Activated CD8-positive, alpha-beta memory T cell treated with anti-CD3 and anti-CD28 coated beads, Interleukin-2, amount 50 U/mL, for 1 hour (primary cell): ENCODE data around the gene INTS11.
"Not testable (repeated sequence)": the region's sequence is repeated elsewhere in the genome, so short reads cannot be mapped to it uniquely, and the experiment has no call there.

Experiments
- DNase-seq: peaks from one replicate; pipeline ENCODE4 v3.0.0-alpha.2; 2020; ENCODE audit errors: extremely low read depth

The INTS11 gene

DNA sequence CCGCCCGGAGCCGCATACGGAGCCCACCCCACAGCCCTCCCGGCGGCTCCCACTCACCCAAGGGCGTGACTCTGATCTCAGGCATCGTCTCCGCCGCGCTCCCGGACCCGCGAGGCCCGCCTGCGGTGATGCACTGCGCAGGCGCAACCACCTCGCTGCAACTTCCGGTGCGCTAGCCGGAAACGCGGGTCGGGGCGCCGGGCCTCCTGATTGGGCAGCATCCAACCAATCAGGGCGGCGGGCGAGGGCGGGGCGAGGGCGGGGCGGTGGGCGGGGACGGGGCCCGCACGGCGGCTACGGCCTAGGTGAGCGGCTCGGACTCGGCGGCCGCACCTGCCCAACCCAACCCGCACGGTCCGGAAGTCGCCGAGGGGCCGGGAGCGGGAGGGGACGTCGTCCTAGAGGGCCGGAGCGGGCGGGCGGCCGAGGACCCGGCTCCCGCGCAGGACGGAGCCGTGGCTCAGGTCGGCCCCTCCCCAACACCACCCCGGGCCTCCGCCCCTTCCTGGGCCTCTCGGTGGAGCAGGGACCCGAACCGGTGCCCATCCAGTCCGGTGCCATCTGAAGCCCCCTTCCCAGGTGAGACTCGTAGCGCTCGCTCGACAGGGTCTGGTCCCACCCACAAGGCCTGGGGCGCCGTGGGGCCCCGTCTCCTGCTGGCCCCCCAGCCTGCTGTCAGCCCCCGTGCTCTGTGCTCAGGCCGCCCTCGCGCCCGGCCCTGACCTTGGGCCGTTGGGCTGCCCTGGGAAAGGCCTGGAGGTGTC, at the start of gene INTS11, which contains the start of gene CPTP:
INTS11 (minus strand) TSS at position 137 of the 764 bp plus-strand sequence; CDS start at position 85, 52 bp downstream.
CPTP (plus strand) TSS at position 279 of the 764 bp plus-strand sequence. CDS start 2,109 bp downstream, outside the sequence.
- peak; percentile 88 for DNase-seq

GRCh38 chr1:1373815-1374588, 49.5 kb upstream of the INTS11 start:
- DNase-seq: no peak

GRCh38 chr1:1373051-1373814, 48.8 kb upstream of the INTS11 start:
- DNase-seq: no peak

- no peak for DNase-seq
Observed at GRCh38 chr1:1371746-1372711, 47.6 kb upstream of the INTS11 start.

- DNase-seq: peak; percentile 89
Observed at GRCh38 chr1:1371364-1371745, 46.9 kb upstream of the INTS11 start.

- DNase-seq: no peak
Observed at GRCh38 chr1:1370771-1371300, 46.4 kb upstream of the INTS11 start.

GRCh38 chr1:1370094-1370493, 45.6 kb upstream of the INTS11 start:
- DNase-seq: not testable (repeated sequence)

DNA sequence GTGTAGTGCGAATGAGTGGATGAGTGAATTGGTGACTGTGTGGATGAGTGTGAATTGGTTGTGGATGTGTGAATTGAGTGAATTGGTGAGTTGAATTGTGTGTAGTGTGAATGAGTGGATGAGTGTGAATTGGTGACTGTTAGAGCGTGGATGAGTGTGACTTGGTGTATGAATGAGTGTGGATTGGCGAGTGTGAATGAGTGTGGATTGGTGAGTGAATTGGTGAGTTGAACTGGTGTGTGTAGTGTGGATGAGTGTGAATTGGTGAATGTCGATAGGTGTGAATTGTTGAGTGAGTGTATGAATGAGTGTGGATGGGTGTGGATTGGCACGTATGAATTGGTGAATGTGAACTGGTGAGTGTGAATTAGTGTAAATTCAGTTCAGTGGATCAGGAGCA, 42.9 kb upstream of the INTS11 start:
- no peak for DNase-seq

GRCh38 chr1:1366699-1367066, 42.2 kb upstream of the INTS11 start:
- DNase-seq: no peak

DNA sequence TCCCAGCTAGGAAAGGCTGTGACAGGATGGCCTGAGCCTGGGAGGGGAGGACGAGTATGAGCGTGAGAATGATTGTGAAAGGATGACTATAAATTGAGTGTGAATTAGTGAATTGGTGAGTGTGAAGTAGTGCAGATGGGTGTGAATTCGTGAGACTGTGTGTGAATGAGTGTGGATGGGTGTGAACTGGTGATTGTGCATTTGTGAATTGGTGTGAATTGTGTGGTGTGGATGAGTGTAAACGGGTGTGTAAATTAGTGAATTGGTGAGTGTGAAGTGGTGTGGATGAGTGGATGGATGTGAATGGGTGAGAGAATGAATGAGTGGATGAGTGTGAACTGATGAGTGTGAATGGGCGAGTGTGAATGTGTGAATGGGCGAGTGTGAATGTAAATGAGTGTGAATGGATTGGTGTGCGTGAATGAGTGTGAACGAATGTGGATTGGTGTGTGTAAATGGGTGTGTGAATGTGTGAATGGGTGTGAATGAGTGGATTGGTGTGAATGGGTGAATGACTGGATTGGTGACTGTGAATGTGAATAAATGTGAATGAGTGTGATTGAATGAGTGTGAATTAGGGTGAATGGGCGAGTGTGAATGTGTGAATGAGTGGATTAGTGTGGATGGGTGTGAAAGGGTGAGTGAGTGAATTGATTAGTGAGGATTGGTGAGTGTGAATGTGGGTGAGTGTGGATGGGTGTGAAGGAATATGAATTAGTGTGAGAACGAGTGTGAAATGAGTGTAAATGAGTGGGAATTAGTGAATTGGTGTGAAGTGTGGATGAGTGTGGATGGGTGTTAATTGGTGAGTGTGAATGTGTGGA, 41.6 kb upstream of the INTS11 start:
- no peak for DNase-seq

- DNase-seq: no peak
Observed at GRCh38 chr1:1364266-1364665, 39.8 kb upstream of the INTS11 start.

- DNase-seq: no peak
Observed at GRCh38 chr1:1361982-1362423, 37.5 kb upstream of the INTS11 start.

DNA sequence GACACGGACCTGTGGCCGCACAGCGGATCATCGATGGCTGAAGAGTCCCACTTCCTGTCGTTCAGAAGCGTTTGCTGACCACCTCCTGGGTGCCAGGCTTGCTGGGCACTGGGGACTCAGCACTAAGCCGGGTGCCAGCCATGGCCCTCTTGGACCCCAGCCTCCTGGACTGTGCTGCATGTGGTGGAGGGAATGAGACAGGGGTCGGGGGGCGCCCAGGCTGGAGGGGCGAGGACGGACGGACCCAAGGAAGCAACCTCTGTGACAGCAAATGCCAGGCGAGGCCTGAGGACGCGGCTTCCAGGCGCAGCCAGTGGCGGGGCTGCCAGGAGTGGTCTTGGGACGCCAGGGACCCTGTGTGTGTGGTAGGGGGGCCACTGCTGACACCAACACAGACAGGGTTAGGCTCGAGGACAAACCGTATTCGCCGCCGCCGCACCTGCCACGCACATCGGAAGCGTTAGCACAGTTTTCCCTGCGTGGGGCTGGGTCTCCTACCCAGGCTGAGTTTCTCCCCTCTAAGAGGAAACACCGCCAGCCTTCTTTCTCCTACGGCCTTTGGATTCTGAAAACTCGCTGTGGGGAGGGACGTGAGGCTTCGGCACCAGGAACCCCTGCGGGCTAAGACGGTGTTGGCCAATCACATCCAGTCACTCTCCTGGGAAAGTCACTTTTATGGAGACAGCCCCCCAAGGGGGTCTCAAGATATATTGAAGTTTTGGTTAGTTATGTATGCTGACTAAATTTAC, 36.9 kb upstream of the INTS11 start:
- DNase-seq: no peak

- no peak for DNase-seq
Observed at GRCh38 chr1:1360506-1361169, 36.2 kb upstream of the INTS11 start.

DNA sequence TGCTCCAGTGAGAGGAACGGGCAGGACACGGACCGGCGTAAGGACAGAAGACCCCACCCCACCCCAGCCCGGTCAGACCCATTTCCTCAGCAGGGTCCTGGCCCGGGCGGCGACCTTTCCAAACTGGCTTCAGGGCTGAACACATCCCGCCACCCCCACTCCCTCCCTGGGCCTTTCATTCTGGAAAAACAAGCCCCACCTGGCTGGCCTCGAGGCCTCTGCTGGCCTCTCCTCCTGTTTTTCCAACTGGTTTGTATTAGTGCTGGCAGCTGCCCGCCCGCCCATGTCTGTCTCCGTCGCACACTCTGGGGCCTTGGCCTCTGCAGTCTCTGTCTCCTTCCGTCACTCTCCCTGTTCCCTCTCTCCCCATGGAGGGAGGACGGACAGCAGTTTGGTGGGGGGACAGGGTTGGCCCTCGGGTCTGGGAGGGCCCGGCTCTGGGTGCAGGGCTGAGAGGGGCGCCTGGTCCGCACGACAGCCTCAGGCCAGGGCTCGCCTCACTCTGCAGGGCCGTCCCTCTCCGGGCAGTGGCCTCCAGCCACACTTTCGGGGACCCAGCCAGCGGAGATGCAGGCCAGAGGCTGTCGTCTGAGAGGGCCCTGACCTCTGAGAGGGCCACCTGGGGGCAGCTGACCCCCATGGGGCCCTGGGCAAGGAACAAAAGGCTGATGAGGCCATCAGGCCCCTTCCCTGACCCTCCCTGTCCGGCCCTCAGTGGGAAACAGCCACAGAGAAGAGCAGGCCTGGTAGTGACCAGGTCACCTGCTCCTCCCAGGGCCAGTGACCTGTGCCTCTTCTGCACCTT, 35.4 kb upstream of the INTS11 start:
- no peak for DNase-seq

- no peak for DNase-seq
Observed at GRCh38 chr1:1359308-1359663, 34.8 kb upstream of the INTS11 start.

DNA sequence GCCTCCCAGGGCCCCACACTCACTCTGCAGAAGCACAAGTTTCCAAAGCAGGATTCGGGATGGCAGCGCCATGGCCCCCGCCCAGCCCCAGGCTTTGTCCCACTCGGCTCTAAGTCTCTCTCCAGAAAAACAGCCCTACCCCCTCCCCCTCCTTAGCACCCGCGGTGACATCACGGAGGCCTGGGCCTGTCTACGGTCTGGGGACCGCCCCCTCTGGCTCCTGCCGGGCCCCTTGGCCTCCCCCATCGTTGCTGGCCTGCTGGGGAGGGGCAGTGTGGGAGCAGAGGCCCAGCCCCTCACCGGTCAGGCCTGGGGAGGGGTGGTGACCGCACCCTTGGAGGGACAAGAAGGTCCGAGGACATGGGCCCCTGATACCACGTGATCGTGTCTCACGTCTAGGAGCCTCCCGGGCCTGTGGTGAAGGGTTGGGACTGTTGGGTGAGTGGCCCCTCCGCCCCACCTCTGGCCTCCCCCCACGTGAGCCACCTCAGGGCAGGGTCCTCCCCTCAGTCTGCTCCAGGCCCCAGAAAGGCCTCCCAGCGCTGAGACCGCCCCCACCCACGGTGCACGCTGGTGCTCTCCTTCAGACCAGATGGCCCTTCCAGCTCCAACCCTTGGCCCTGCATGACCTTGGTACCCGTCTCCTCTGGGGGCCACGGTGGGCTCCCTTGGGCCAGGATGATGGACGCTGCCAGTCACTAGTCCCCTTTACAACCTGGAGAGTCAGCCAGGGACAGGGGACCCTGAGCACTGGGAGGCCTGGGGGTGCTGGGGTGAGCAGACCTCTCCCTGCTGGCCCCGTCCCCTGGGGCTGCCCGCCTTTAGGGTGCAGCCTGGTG, 34.2 kb upstream of the INTS11 start, which contains the start of gene MXRA8:
MXRA8 (minus strand) TSS at position 123 of the 839 bp plus-strand sequence; CDS start at position 72, 51 bp downstream.
- DNase-seq: no peak
